ENCODE results near the gene KRTAP5-9. TPM values are rescaled to one million over a fixed set of nuclear protein-coding genes. Genes with fewer than 3 reads are reported as not detected.
"Not testable (repeated sequence)": the region's sequence is repeated elsewhere in the genome, so short reads cannot be mapped to it uniquely, and the experiment has no call there.

The KRTAP5-9 gene
- total RNA-seq, 1 experiment from 2014 or later = not detected

DNA sequence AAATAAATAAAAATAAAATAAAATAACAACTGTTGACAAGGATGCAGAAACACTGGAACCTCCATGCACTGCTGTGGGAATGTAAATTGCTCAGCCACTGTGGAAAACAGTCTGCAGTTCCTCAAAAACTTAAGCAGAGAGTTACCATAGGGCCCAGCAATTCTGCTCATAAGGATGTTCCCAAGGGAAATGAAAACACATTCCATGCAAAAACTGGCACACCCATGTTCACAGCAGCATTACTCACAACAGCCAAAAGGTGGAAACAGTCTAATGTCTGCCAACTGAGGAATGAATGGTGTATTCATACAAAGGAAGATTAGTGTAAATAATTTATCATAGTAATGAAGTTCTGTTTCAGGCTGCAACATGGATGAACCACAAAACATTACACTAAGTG is 13.9 kb downstream of the KRTAP5-9 start:
- no peak for DNase-seq (ENCODE audit: low read depth)

DNA sequence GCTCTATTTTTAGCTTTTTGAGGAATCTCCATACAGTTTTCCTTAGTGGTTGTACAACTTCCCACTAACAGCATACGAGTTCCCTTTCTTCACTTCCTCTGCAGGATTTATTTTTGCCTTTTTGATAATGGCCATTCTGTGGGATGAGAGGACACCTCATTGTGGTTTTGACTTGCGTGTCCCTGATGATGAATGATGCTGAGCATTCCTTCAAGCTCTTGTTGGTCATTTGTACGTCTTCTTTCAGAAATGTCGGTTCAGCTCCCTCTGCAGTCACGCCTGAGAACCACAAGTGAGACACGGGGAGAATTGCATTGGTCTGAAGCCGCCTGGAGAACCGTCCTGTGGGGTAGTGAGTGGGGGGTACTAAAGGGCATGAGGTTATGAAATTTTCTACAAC is 15.2 kb downstream of the KRTAP5-9 start:
- DNase-seq (ENCODE audit: low read depth) = peak; percentile 57

DNA sequence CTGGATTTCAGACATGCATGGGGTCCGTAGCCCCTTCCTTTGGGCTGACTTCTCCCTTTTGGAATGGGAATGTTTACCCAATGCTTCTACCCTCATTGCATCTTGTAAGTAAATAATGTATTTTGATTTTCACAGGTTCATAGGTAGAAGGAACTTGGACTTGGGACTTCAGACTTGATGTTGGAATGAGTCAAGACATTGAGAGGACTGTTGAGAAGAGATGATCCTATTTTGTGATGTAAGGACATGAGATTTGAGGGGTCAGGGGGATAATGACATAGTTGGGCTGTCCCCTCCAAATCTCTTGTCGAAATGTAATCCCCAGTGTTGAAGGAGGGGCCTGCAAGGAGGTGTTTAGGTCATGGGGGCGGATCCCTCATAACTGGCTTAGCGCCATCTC is 16.2 kb downstream of the KRTAP5-9 start:
- DNase-seq (ENCODE audit: low read depth) = no peak

DNA sequence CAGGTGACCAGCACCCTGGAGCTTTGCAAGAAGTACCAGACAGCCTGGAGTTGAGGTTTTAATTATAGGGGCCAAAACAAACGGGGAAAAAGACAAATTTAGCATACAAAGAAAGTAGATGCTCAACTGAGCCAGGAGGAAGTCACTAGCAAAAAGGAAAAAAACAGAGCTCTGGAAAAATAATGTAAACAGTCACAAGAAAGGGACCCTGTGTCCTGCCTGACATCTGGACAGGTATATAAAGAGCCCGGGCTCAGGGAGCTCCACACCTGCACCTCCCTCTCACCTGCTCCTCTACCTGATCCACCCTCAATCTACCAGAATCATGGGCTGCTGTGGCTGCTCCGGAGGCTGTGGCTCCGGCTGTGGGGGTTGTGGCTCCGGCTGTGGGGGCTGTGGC is 17.0 kb downstream of the KRTAP5-9 start, which contains the start of gene KRTAP5-10:
KRTAP5-10 (plus strand) TSS at position 301 of the 400 bp plus-strand sequence; CDS start at position 326, 25 bp downstream.
- DNase-seq (ENCODE audit: low read depth) = no peak

DNA sequence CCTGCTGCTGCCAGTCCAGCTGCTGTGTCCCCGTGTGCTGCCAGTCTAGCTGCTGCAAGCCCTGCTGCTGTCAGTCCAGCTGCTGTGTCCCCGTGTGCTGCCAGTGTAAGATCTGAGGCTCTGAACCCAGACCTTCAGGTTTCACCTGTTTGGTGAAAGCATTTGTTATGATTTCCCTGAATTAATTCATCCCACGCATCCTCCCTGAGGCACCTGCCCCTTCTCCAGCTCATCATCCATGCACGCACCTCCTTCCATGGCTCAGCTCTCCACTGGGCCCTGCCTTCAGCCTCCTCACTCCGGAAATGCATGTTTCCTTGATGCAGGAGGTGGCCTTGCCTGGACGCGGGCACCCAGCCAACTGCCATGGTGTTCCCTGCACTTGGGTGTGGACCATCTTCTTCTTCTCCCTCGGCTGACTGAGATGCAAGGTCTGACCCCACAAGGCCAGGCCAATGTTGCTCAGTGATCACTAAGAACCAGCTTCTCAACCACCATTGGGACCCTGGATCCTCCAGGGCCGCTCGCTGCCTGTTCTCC is 17.9 kb downstream of the KRTAP5-9 start:
- no peak for DNase-seq (ENCODE audit: low read depth)

DNA sequence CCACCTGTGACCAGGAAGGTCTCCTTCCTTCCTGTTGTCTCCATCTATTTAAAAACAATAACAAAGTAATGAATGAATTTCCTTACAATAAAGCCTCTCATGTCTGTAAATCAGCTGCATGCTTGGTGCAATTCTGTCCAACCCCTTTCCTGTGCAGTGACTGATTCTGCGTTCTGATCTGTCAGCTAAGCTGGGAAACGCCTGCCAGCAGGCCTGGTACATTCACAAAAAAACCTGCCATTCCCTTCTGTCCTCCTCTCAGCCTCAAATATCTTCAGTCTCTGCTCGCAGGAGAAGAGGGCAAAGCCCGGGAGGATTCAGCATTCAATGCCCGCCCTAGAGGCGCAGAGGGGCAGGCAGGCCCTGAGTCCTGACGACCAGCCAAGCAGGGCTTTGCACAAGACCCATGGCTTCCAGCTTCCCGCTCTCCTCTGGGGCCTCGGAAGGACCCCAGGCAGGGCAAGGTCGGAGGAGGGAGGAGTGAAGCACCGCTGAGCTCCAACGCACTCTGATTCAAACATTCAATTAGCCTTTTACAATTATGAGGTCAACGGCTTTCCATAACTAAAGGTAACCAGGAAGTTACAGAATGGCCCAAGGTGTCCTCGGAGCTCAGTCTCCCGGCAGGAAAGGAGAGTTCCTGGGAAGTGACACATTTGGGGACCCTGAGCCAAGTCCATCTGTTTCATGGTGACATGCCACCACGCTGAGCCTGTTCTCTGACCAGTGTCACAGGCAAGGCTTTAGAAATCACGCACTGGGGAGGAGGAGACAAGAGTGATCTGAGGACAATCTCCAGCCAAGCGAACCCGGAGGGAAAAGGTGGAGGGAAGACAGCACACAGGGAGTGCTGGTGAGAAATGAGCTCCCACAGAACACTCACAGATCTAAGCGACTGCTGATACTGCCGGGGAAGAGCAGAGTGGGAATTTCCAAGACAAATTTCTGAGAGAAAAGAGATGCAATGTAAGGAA is 18.7 kb downstream of the KRTAP5-9 start:
- not testable (repeated sequence) for DNase-seq (ENCODE audit: low read depth)

DNA sequence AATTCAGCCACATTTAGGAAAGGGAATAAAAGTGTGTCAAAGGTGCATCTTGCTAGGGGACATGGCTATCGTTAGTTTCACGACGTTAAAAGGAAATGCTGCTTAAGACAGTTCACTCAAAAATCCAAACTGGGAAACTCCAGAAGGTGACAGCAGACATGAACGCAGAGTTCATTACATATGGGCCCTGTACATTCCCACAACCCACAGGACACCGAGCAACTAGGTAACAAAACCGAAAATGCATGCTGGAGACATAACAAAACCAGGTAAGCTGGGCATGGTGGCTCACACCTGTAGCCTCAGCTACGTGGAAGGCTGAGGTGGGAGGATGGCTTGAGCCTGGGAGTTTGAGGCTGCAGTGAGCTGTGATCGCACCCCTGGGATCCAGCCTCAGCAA is 19.4 kb downstream of the KRTAP5-9 start:
- DNase-seq (ENCODE audit: low read depth) = not testable (repeated sequence)

DNA sequence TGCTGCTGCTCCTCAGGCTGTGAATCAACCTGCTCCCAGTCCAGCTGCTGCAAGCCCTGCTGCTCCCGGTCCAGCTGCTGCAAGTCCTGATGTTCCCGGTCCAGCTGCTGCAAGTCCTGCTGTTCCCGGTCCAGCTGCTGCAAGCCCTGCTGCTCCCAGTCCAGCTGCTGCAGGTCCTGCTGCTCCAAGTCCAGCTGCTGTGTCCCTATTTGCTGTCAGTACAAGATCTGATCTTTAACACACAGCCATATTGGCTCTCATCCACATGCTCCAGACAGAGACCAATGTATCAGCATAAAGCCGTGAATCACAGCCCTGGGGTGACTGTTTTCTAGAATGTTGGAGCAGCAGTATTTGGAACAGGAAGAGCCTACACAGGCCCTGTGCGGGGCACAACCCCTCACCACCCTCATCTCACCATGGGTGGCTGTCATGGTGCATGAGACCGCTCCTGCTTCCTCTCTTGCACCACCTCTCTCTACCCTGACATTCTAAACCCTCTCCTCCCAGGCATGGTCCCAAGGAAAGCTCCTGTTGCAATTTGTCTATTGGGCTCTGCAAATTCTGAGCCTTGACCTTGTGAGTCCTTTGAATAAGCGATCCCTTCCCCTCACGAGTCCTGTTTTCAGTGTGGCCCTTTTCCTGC is 20.6 kb downstream of the KRTAP5-9 start:
- peak; percentile 14 for DNase-seq (ENCODE audit: low read depth)

DNA sequence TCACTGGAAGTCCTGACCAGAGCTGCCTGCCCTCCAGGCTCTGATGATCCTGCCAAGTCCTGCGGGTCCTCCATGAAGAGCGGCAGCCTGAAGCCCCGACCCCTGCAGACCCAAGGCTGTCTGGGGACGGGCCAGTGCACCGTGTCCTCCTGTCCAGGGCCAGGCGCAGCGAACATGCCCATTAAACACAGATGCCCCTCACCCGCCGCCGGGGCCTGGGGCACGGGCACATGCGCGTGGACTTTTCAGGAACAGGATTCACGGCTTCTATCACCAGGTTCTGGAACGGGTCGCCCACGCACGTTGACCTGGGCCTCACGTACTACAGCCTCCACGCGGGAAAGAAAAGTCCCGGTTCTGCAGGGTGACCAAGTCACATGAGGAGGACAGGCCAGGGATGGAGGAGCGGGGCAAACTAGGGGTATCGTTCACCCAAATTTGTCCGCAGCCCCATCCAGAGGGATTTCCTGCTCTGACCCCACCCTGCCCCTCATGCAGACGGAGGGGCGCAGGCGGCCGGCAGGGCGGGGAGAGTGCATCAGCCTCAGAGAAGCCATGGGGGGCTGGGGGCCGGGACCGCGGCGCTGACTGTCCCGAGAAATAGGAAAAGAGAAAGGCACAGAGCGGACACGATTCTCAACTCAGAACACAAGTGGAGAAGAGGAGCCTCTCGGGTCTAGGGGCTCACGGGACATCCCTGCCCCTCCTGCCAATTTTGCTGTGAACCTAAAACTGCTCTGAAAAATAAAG is 23.1 kb downstream of the KRTAP5-9 start:
- not testable (repeated sequence) for DNase-seq (ENCODE audit: low read depth)

DNA sequence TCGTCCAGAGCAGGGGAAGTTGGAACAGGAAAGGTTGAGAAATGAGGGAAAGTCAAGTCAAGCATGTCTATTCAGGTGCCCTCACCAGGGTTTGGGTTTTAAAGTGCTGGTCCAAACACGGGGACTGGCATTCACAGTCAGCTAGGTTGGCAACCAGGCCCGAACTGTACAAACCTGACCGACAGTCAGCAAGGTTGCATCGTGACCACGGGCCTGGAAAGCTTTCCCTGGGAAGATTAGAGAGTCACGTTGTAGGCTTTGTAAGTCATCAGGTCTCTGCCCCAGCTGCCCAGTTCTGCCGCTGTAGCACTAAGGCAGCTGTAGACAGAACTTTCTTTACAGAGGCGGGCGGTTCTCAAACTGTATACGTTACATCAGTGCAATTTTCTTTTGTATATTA is 24.6 kb downstream of the KRTAP5-9 start:
- DNase-seq (ENCODE audit: low read depth) = no peak

DNA sequence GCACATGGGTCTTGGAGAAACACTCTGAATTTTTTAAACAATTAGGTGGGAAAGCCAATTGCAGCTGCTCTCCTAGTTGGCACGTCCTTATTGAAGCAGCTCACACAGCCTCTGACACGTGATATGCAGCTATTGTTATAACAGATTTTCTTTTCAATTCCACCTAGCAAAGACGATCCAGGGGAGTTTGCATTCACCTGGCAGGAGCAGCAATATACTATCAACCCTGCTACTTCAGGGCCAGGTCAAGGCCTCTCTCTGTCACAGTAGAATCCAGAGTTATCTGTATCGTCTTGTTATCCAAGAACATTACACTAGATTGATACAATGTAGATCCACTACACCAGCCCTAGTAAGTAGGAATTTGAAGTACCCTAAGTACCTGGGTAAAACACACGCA is 26.2 kb downstream of the KRTAP5-9 start:
- DNase-seq (ENCODE audit: low read depth) = no peak

DNA sequence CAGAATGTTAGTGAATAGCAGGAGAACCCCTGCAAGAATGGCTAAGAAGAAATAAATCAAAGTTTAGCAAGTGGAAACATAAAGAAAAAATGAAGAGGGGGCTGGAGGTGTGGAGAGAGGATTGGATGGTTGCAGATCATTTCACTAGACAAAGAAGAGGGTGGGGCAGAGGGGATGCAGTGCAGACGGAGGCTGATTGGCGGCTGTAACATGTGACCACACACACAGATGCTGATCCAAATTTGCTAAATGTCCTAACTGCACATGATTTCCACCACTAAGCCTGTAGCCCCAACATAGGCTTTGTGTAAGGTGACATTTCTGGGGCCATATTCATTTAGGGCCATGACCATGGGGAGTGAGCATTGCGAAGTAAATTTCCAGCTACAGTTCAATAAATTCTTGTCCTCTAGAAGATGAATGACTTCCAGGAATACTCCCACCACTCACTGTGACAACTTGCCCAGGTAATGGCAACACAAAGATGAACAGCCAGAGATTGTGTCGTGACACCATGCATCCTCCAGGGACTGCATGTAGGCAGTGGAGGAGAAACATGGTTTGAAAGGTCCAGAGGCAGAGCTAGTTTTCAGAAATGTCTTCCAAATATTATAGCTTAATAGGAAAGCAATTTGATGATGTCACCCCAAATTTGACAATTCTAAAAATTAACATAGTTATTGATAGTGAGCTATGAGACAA is 27.7 kb downstream of the KRTAP5-9 start:
- no peak for DNase-seq (ENCODE audit: low read depth)

DNA sequence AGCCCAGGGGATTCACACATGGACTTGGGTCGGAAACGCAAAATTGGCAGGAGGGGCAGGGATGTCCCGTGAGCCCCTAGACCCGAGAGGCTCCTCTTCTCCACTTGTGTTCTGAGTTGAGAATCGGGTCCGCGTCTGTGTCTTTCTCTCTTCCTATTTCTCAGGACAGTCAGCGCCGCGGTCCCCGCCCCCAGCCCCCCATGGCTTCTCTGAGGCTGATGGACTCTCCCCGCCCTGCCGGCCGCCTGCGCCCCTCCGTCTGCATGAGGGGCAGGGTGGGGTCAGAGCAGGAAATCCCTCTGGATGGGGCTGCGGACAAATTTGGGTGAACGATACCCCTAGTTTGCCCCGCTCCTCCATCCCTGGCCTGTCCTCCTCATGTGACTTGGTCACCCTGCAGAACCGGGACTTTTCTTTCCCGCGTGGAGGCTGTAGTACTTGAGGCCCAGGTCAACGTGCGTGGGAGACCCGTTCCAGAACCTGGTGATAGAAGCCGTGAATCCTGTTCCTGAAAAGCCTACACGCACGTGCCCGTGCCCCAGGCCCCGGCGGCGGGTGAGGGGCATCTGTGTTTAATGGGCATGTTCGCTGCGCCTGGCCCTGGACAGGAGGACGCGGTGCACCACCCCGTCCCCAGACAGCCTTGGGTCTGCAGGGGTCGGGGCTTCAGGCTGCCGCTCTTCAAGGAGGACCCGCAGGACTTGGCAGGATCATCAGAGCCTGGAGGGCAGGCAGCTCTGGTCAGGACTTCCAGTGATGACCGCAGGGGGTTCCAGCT is 28.7 kb downstream of the KRTAP5-9 start:
- not testable (repeated sequence) for DNase-seq (ENCODE audit: low read depth)

DNA sequence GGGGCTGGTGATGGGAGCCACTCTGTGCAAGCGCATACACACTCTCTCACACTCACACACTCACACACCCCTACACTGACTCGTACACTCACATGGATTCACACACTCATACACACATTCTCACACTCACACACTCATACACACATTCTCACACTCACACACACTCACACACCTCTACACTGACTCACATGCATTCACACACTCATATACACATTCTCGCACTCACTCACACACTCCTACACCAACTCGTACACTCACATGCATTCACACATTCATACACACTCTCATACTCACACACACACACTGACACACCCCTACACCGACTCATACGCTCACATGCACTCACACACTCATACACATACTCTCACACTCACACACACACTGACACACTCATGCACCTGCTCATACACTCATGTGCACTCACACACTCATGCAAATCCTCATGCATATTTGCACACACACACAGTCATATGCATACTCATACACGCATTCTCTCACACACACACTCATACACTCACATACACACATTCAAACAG is 29.3 kb downstream of the KRTAP5-9 start:
- no peak for DNase-seq (ENCODE audit: low read depth)

DNA sequence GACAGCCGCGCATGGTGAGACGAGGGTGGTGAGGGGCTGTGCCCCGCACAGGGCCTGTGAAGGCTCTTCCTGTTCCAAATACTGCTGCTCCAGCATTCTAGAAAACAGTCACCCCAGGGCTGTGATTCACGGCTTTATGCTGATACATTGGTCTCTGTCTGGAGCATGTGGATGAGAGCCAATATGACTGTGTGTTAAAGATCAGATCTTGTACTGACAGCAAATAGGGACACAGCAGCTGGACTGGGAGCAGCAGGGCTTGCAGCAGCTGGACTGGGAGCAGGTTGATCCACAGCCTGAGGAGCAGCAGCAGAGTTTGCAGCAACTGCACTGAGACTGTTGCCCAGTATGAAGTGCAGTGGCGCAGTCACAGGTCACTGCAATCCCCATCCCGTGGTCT is 31.3 kb downstream of the KRTAP5-9 start:
- DNase-seq (ENCODE audit: low read depth) = peak; percentile 26

DNA sequence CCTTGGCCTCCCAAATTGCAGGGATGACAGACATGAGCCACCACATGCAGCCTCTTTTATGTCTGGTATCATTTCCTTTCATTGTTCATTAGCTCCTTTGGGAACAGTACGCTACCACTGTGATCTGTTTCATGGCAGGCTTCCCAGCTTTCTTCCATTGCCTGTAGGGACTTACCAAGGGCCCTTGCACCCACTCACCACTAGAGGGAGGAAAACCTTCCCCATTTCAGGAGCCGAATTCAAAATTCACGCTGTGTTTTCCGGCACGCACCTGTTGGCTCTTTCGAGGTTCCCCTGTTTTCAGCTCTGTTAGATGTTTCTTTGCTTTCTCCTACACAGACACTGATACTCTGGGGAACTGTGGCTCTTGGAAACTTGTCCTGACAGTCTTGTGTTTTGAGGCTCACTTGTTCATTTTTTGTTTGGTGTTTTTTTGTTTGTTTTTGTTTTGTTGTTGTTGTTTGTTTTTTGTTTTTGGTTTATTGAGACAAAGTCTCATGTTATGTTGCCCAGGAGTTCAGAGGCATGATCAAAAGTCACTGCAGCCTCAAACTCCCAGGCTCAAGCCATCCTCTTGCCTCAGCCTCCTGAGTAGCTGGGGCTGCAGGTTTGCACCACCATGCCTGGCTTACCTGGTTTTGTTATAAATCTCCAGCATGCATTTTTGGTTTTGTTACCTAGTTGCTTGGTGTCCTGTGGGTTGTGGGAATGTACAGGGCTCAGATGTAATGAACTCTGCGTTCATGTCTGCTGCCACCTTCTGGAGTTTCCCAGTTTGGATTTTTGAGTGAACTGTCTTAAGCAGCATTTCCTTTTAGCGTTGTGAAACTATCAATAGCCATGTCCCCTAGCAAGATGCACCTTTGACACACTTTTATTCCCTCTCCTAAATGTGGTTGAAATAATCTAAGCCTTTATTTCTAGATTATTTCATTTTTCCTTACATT is 32.1 kb downstream of the KRTAP5-9 start:
- peak; percentile 78 for DNase-seq (ENCODE audit: low read depth)

DNA sequence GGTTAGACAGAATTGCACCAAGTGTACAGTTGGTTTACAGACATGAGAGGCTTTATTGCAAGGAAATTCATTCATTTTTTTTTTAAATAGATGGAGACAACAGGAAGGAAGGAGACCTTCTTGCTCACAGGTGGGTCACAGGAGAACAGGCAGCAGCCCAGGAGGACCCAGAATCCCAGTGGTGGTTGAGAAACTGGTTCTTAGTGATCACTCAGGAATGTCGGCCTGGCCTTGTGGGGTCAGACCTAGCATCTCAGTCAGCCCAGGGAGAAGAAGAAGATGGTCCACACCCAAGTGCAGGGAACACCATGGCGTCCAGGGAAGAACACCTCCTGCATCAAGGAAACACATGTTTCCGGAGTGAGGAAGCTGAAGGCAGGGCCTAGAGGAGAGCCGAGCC is 33.6 kb downstream of the KRTAP5-9 start:
- DNase-seq (ENCODE audit: low read depth) = no peak

DNA sequence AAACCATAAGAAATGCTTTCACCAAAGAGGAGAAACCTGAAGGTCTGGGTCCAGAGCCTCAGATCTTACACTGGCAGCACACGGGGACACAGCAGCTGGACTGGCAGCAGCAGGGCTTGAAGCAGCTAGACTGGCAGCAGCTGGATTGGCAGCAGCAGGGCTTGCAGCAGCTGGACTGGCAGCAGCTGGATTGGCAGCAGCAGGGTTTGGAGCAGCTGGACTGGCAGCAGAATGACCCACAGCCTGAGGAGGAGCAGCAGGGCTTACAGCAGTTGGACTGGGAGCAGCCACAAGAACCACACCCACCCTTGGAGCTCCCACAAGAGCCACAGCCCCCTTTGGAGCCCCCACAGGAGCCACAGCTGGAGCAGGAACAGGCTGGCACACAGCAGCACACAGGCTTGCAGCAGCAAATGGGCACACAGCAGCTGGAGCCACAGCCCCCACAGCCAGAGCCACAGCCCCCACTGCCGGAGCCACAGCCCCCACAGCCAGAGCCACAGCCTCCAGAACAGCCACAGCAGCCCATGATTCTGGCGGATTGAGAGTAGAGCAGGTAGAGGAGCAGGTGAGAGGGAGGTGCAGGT is 34.2 kb downstream of the KRTAP5-9 start, which contains the start of gene KRTAP5-11:
KRTAP5-11 (minus strand) TSS at position 567 of the 587 bp plus-strand sequence; CDS start at position 529, 38 bp downstream.
- DNase-seq (ENCODE audit: low read depth) = no peak
